NCI-H460 (cell line): ENCODE results near the gene PRTN3. TPM values are rescaled to one million over a fixed set of nuclear protein-coding genes. Genes with fewer than 3 reads are reported as not detected.
"Not testable (repeated sequence)": the region's sequence is repeated elsewhere in the genome, so short reads cannot be mapped to it uniquely, and the experiment has no call there.

Experiments
- DNase-seq: peaks from one replicate; pipeline ENCODE4 v3.0.0-alpha.2; 2016; ENCODE audit warnings: low read depth; ENCODE audit errors: extremely low read depth
- total RNA-seq: library from RNA; depleted of rRNA; stranded (reverse); fragments of >200 nt; shearing (Covaris generic); gene quantifications from 2 replicates; pipeline ENCODE4 v1.2.3, GENCODE V29; 2014

Gene PRTN3
- total RNA-seq, 1 experiment from 2014 or later = 0.50 TPM

DNA sequence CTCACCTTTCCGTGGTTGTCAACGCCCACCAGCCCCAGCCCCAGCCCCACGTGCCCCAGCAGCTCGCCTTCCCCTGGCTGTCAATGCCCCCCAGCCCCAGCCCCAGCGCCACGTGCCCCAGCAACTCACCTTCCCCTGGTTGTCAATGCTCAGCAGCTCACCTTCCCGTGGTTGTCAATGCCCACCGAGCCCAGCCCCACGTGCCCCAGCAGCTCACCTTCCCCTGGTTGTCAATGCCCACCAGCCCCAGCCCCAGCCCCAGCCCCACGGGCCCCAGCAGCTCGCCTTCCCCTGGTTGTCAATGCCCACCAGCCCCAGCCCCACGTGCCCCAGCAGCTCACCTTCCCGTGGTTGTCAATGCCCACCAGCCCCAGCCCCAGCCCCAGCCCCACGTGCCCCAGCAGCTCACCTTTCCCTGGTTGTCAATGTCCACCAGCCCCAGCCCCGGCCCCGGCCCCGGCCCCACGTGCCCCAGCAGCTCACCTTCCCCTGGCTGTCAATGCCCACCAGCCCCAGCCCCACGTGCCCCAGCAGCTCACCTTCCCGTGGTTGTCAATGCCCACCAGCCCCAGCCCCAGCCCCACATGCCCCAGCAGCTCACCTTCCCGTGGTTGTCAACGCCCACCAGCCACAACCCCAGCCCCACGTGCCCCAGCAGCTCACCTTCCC, 37.3 kb downstream of the PRTN3 start:
- not testable (repeated sequence) for DNase-seq

DNA sequence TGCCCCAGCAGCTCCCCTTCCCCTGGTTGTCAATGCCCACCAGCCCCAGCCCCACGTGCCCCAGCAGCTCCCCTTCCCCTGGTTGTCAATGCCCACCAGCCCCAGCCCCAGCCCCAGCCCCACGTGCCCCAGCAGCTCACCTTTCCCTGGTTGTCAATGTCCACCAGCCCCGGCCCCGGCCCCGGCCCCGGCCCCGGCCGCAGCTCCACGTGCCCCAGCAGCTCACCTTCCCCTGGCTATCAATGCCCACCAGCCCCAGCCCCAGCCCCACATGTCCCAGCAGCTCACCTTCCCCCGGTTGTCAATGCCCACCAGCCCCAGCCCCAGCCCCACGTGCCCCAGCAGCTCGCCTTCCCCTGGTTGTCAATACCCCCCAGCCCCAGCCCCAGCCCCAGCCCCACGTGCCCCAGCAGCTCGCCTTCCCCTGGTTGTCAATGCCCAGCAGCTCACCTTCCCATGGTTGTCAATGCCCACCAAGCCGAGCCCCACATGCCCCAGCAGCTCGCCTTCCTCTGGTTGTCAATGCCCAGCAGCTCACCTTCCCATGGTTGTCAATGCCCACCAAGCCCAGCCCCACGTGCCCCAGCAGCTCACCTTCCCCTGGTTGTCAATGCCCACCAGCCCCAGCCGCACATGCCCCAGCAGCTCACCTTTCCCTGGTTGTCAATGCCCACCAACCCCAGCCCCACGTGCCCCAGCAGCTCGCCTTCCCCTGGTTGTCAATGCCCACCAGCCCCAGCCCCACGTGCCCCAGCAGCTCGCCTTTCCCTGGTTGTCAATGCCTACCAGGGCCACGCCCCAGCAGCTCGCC, 38.2 kb downstream of the PRTN3 start:
- DNase-seq = not testable (repeated sequence)

DNA sequence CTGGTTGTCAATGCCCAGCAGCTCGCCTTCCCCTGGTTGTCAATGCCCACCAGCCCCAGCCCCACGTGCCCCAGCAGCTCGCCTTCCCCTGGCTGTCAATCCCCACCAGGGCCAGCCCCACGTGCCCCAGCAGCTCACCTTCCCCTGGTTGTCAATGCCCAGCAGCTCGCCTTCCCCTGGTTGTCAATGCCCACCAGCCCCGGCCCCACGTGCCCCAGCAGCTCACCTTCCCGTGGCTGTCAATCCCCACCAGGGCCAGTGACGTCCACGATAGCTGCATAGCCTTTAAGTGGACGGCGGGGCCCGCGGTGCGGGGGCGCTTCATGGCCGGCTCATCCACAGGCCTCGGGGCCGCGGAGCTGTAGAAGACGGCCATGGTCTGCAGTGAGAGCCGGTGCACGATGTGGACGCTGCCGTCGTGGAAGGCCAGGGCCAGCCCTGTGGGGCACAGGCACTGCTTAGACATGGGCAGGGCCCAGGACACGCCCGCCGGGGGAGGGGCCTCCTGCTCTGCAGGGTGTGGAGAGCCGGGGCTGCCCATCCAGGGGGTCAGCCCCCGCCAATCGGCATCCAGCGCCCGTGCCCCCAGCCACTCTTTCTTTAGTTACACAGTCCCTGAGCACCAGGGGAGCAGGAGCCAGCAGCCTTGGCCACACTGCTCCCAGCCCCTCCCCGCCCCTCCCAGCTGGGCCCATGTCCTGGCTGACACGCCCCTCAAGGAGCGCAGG, 39.1 kb downstream of the PRTN3 start:
- no peak for DNase-seq

DNA sequence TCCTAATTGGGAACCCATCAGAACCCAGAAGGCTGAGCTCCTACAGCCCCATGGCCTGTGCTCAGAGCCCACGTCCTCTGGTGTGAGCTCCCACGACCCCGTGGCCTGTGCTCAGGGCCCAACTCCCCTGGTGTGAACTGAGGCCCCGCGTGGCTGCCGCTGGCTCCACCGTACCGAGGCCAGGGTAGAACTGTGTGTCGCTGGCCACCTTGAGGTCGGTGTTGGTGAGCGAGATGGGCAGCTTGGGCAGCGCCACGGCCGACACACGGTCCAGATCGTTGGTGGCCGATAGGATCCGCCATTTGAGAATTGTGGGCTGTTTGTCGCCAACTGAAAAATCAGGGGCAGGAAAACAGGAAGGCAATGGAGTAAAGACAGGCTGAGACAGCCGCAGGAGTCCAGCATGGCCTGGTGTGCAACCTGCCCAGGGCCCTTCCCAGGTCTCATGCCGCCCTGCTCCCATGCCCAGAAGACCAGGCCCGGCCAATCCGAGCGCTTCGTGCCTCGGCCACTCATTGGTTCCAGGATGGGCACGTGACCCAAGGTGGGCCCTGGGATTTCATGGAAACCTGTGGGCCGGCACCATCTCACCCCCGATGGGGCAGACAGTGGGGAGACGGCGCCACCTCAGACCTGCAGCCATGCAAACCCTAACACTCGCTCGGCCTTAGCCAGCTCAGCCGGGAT, 40.7 kb downstream of the PRTN3 start:
- DNase-seq = no peak

DNA sequence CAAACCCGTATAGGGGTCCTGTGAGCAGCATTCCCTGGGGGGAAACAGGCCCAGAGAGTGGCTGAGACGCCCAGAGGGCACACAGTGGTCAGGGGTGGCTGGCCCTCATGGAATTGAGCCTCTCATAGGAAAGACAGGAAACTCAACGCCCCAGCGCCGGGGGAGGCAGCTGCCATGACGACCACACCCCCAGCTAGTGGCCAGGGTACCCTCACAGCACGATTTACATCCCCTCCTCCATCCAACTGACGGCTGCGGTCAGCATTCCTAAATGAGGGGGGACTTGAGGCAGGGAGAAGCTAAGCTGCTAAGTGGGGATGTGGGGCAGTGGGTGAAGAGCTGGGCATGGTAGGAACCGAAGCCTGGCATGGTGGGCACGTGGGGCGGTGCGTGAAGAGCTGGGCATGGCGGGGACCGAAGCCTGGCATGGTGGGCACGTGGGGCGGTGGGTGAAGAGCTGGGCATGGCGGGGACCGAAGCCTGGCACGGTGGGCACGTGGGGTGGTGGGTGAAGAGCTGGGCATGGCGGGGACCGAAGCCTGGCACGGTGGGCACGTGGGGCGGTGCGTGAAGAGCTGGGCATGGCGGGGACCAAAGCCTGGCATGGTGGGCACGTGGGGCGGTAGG, 42.2 kb downstream of the PRTN3 start:
- no peak for DNase-seq

DNA sequence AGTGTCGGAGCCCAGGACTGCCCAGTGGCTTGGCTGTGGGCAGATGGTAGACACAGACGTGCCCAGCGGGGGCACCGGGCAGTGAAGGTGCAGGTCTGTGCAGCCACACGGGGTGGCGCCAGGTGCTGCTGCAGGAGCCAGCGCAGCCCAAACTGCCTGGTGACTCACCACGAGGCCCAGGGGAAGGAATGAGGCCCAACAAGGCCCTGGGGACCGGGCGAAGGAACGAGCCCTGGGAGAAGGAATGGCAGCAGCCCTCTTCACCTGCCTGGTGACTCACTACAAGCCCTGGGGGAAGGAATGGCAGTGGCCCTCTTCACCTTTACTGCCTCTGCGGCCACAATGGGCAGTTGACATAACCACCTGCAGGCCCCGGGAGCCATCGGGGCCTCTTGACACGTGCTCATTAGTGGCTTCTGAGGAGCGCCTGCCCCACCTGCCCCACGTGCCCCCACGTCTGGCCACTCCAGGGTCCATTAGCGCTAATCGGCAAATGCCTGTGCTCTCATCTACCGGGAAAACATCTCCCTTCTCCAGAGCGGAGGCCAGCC, 42.9 kb downstream of the PRTN3 start:
- no peak for DNase-seq

DNA sequence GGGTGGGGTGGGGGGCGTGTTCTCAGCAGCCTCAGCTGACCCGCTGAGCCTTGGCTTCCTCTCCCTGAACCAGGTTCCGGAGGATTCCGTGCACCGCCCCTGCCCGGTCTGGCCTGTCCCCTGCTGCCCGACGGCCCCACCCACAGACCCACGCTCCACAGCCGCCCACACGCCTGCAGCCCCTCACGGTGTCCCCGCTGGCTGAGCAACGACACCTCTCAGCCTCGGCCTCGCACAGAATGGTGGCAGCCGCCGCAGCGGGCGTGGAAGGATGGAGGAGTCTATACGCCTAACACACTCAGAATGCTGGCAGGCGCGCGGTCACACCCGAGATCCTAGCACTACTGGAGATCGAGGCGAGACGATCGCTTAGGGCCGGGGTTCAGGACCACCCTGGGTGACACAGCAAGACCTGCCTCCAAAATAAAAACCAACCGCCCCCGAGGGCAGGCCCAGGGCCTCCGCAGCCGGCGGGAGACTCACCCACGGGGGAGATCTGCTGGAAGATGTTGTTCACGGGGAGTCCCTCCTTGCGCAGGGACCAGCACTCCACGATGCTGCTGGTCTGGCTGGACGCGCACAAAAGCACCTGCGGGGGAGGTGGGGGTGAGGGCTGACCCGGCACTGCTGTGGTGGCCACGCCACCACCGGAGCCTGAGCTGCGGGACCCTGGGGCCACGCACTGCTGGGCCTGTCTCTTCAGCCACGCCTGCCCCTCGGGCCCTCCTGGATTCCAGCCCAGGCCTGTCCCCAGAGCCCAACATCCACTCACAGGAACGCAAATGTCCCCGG, 43.8 kb downstream of the PRTN3 start:
- DNase-seq = no peak

DNA sequence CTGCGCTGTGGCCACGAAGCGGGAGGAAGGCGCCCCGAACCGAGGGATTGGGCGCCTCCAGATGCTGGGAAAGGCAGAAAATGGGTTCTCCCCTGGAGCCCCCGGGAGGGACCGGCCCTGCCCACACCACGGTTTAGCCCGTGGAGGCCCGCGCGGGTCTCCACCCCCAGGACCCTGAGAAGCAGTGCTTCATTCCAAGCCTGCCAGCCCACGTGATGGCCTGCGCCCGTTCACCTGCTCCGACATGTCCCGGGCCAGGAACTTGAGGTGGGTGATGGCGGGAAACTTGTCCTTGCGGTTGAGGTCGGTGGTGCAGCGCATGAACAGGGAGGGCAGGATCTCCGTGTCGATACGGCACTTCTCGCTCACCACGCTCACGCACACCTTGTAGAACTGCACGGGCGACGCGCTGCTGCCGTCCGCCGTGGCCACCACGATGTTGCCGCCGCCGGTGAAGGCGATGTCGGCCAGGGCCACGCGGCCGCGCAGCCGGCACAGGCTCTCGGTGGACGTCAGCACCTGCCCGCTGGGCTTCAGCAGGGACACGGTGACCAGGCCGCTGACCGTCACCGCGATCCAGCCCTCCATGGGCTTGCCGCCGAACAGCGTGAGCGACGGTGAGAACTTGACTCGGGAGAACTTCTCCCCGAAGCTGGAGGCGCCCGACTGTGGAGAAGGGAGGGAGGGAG, 44.9 kb downstream of the PRTN3 start:
- no peak for DNase-seq

DNA sequence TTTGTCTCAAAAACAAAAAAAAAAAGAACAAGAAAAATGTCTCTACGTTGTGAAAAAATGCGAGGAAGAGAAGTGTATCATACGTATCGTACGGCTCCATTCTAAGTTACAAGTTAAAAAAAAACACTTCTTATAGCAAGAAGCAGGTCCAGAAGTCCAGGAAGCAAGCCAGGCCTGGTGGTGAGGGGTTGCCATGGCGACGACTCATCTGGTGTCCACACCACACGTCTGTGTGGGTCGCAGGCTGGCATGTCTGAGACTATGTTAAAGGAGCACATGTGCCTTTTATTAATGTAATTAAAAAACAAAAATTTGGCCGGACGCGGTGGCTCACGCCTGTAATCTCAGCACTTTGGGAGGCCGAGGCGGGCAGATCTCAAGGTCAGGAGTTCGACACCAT, 46.3 kb downstream of the PRTN3 start:
- DNase-seq = no peak

DNA sequence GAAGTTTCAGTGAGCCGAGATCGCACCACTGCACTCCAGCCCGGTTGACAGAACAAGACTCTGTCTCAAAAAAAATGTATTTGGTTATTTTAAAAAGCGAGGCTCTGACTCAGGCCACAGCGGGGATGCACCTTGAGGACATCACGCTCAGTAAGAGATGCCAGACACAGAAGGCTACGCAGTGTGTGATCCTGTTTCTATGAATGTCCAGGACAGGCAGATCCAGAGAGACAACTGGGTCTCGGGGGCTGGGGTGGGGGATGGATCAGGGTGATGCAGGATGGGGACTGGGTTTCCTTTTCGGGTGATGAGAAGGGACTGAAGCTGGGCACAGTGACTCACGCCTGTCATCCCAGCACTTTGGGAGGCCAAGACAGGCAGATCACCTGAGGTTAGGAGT, 46.8 kb downstream of the PRTN3 start:
- no peak for DNase-seq

DNA sequence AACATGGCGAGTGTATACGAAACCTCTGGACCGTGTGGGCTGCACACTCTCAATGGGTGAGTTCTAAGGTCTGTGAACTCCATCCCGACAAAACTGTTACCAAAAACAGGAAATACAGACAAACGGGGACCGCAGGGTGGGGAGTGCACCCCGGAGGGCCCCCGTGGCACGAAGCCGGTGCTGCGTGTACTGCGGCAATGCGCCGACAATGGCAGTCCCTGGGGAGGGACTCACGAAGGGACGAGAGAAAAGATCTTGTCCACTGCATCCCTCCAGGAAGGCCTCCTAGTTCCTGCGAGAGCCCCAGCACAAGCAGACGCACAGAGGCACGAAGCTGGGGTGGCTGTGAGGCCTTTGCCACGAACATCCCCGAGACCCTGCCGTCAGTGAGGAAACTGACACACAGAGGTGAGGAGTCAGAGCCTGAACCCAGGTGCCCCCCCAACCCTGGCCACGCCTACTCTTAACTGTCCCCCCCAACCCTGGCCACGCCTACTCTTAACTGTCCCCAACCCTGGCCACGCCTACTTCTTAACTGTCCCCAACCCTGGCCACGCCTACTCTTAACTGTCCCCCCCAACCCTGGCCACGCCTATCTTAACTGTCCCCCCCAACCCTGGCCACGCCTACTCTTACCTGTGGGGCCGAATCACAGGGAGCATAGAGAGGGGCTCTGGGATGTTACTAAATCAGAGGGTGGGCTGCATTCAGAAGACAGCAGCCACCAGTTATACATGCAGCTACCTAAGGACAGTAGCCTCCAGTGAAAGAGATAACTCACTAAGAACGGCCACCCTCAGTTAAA, 48.0 kb downstream of the PRTN3 start:
- no peak for DNase-seq

DNA sequence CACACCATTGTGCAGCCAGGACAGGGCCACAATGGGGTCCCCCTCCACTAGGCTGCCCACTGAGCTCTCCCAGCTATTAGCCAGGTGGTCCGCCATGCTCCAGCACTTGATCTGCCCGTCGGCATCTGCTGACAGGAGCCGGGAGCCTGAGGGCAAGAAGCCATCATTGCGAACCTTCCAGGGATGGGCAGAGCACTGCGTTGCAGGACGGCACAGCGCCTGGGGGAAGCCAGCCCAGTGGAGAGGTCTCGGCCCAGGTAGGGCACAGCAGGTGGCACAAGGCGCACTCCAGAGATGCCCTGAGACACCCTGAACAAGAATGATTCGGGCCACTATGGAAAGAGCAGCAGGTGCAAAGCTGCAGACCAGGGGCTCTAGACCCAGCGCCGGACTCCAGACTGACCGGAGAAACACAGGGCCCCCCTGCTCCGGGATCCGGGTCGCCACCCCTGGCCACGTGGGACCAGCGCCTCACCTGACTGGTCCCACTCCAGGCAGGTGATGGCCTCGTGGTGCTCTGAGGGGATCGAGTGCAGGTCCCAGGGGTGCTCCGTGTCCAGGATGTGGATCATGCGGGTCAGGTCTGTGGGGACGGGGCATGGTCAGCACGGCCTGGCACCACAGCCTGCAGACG, 49.0 kb downstream of the PRTN3 start:
- no peak for DNase-seq

DNA sequence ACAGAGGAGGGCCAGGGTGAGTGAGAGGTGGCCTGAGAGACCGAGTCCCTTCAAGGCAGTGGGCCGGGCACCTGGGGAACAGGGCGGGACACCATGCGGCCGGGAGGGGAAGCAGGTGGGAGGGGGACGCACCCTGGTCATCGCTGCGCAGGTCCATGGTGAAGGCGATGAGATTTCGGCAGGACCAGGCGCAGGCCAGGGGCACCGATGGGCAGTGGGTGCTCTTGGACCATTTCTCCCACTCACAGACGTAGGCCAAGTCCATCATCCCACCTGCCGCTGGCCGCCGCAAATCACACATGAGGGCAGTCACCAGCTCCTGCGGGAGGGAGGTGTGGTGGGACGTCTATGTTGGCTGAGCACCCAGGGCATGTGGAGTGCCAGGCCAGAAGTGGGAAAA, 50.0 kb downstream of the PRTN3 start:
- DNase-seq = no peak

DNA sequence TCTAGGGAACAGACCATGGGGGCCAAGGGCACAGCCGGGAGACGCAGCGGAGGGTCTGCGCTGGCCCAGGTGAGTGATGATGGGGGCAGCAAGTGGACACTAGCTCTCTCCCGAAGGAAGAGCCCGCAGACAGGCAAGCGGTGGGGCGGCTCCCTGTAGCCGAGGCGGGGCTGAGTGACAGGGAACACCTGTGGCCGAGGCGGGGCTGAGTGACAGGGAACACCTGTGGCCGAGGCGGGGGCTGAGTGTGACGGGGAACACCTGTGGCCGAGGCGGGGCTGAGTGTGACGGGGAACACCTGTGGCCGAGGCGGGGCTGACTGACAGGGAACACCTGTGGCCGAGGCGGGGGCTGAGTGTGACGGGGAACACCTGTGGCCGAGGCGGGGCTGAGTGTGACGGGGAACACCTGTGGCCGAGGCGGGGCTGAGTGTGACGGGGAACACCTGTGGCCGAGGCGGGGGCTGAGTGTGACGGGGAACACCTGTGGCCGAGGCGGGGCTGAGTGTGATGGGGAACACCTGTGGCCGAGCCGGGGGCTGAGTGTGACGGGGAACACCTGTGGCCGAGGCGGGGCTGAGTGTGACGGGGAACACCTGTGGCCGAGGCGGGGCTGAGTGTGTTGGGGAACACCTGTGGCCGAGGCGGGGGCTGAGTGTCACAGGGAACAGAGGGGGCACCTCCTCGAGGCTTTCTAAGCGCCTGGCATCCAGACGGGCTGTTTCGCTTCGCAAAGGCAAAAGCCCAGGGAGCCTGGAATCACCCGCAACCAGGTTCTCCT, 50.8 kb downstream of the PRTN3 start:
- not testable (repeated sequence) for DNase-seq

DNA sequence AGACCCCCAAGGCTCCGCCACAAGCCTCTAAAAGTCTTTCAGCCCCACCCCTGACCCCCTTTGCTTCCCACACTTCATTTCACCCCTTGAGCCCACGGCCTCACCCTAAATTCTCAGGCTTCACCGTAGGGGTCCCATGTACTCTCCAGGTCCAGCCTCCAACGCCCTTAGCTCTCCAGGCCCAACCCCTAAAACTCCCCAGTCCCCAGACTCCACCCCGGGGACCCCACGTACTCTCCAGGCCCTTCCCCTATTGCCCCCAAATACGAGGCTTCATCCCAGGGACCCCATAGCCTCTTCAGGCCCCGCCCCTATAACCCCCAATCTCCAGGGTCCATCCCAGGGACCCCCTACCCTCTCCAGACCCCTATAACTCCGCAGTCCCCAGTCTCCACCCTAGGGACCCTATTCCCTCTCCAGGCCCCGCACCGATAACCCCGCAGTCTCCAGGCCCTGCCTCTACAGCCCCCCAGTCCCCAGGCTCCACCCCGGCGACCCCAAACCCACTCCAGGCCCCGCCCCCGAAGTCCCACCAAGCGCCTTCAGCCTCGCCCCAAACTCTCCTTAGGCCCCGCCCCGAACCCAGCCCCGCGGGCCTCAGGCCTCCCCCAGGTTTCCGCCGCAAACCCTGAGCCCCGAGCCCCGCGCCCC, 51.6 kb downstream of the PRTN3 start:
- no peak for DNase-seq
